Measurements from ENCODE around the gene RGS9. TPM values are rescaled to one million over a fixed set of nuclear protein-coding genes. Genes with fewer than 3 reads are reported as not detected.

The RGS9 gene
- total and polyA plus RNA-seq, 10 of the 15 experiments (the other 5 are each of a cell fraction or from before 2014, with no cell fraction given): 1.1 to 10.6 (median 5.6) TPM

DNA sequence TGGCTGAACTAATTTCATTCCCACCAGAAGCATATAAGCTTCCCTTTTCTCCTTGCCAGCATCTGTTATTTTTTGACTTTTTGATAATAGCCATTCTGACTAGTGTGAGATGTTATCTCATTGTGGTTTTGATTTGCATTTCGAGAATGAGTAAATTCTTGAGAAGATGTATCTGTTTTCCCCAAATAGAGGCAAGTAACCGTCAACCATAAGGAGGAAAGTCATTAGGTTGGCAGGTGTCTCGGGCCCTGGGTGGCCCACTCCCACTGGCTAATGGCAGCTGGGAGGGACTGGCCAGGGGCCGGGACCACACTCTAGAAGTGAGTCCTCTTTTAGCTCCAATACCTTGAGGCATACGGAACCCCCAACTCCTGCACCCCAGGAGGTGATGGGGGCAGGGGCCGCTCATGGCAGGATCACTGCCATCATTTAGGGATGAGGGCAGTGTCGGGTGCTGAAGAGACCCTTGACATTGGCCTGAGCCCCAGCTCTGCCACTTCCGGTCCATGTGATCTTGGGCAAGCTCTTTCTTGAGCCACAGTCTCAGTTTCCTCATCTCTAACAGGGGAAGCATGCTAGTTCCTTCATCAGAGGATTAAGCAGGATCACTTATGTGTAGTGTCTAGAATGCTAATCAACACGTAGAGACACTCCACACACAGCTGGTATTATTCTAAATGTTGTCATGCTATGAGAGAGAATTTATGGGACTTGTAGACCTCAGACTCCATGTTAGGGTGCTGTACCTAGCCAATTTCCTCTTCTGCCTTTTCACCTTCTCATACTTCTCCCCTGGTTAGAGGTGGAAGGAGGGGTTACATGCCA, 44.3 kb downstream of the RGS9 start (continued):
- TF ChIP-seq, protein P1, sequence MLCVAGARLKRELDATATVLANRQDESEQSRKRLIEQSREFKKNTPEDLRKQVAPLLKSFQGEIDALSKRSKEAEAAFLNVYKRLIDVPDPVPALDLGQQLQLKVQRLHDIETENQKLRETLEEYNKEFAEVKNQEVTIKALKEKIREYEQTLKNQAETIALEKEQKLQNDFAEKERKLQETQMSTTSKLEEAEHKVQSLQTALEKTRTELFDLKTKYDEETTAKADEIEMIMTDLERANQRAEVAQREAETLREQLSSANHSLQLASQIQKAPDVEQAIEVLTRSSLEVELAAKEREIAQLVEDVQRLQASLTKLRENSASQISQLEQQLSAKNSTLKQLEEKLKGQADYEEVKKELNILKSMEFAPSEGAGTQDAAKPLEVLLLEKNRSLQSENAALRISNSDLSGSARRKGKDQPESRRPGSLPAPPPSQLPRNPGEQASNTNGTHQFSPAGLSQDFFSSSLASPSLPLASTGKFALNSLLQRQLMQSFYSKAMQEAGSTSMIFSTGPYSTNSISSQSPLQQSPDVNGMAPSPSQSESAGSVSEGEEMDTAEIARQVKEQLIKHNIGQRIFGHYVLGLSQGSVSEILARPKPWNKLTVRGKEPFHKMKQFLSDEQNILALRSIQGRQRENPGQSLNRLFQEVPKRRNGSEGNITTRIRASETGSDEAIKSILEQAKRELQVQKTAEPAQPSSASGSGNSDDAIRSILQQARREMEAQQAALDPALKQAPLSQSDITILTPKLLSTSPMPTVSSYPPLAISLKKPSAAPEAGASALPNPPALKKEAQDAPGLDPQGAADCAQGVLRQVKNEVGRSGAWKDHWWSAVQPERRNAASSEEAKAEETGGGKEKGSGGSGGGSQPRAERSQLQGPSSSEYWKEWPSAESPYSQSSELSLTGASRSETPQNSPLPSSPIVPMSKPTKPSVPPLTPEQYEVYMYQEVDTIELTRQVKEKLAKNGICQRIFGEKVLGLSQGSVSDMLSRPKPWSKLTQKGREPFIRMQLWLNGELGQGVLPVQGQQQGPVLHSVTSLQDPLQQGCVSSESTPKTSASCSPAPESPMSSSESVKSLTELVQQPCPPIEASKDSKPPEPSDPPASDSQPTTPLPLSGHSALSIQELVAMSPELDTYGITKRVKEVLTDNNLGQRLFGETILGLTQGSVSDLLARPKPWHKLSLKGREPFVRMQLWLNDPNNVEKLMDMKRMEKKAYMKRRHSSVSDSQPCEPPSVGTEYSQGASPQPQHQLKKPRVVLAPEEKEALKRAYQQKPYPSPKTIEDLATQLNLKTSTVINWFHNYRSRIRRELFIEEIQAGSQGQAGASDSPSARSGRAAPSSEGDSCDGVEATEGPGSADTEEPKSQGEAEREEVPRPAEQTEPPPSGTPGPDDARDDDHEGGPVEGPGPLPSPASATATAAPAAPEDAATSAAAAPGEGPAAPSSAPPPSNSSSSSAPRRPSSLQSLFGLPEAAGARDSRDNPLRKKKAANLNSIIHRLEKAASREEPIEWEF (IDR thresholded peaks at IDR 0.05; ENCODE audit: insufficient replicate concordance, low read depth, low read length): peak; percentile 4
- TF ChIP-seq MYC (IDR thresholded peaks at IDR 0.05; ENCODE audit: insufficient read depth, insufficient read length, insufficient replicate concordance, low read length, severe bottlenecking) (no peak), CREB1 (IDR thresholded peaks at IDR 0.05; ENCODE audit: low read depth) (peak; percentile 28; the same call in 1 of the 2 replicates), CBX3 (IDR thresholded peaks at IDR 0.05; ENCODE audit: borderline replicate concordance, low read depth) (no peak), ZNF217 (IDR thresholded peaks at IDR 0.05) (peak; percentile 90), EP300 (IDR thresholded peaks at IDR 0.05; ENCODE audit: borderline replicate concordance in 1 of 2, control insufficient read depth in 1 of 2, low read depth in 2 of 2, low read length in 2 of 2) (peak; percentile 81 to 93; a peak in 3 of 4 replicates), BCL11A (IDR thresholded peaks at IDR 0.05; ENCODE audit: low read depth, low read length) (peak; percentile 94; the same call in 1 of the 2 replicates), NFYB (IDR thresholded peaks at IDR 0.05; ENCODE audit: insufficient read depth, low read depth, low read length) (no peak), NFYA (IDR thresholded peaks at IDR 0.05; ENCODE audit: borderline replicate concordance, low read depth, low read length) (no peak), CBX5 (IDR thresholded peaks at IDR 0.05; ENCODE audit: low read depth) (0 out of 2 replicates have a peak, but pooled peaks have one; percentile 31), PAX8 (IDR thresholded peaks at IDR 0.05) (no peak), MEF2A (IDR thresholded peaks at IDR 0.05; ENCODE audit: insufficient read depth, low read depth, low read length) (peak; percentile 86), CHD1 (IDR thresholded peaks at IDR 0.05; ENCODE audit: low read depth, low read length) (peak; percentile 69; the same call in 1 of the 2 replicates), NR2F1 (conservative IDR thresholded peaks at IDR 0.05) (peak; percentile 88)
- TF ChIP-seq, protein P2, sequence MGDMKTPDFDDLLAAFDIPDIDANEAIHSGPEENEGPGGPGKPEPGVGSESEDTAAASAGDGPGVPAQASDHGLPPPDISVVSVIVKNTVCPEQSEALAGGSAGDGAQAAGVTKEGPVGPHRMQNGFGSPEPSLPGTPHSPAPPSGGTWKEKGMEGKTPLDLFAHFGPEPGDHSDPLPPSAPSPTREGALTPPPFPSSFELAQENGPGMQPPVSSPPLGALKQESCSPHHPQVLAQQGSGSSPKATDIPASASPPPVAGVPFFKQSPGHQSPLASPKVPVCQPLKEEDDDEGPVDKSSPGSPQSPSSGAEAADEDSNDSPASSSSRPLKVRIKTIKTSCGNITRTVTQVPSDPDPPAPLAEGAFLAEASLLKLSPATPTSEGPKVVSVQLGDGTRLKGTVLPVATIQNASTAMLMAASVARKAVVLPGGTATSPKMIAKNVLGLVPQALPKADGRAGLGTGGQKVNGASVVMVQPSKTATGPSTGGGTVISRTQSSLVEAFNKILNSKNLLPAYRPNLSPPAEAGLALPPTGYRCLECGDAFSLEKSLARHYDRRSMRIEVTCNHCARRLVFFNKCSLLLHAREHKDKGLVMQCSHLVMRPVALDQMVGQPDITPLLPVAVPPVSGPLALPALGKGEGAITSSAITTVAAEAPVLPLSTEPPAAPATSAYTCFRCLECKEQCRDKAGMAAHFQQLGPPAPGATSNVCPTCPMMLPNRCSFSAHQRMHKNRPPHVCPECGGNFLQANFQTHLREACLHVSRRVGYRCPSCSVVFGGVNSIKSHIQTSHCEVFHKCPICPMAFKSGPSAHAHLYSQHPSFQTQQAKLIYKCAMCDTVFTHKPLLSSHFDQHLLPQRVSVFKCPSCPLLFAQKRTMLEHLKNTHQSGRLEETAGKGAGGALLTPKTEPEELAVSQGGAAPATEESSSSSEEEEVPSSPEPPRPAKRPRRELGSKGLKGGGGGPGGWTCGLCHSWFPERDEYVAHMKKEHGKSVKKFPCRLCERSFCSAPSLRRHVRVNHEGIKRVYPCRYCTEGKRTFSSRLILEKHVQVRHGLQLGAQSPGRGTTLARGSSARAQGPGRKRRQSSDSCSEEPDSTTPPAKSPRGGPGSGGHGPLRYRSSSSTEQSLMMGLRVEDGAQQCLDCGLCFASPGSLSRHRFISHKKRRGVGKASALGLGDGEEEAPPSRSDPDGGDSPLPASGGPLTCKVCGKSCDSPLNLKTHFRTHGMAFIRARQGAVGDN (IDR thresholded peaks at IDR 0.05): peak; percentile 81
- TF ChIP-seq, protein P3, sequence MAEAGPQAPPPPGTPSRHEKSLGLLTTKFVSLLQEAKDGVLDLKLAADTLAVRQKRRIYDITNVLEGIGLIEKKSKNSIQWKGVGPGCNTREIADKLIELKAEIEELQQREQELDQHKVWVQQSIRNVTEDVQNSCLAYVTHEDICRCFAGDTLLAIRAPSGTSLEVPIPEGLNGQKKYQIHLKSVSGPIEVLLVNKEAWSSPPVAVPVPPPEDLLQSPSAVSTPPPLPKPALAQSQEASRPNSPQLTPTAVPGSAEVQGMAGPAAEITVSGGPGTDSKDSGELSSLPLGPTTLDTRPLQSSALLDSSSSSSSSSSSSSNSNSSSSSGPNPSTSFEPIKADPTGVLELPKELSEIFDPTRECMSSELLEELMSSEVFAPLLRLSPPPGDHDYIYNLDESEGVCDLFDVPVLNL (IDR thresholded peaks at IDR 0.05; ENCODE audit: low read depth, low read length): no peak
- TF ChIP-seq, protein P4, sequence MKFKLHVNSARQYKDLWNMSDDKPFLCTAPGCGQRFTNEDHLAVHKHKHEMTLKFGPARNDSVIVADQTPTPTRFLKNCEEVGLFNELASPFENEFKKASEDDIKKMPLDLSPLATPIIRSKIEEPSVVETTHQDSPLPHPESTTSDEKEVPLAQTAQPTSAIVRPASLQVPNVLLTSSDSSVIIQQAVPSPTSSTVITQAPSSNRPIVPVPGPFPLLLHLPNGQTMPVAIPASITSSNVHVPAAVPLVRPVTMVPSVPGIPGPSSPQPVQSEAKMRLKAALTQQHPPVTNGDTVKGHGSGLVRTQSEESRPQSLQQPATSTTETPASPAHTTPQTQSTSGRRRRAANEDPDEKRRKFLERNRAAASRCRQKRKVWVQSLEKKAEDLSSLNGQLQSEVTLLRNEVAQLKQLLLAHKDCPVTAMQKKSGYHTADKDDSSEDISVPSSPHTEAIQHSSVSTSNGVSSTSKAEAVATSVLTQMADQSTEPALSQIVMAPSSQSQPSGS (IDR thresholded peaks at IDR 0.05; ENCODE audit: low read length): peak; percentile 97

Data from GM12878 (cell line).